Renal cortex interstitium (tissue), 11 donors: Measurements from ENCODE around the gene KCNT1. TPM values are rescaled to one million over a fixed set of nuclear protein-coding genes. Genes with fewer than 3 reads are reported as not detected.
A peak's percentile ranks its signal among the peaks of the same experiment; 100 is the strongest.

Experiments used
- DNase-seq, 11 donors: peaks; one replicate each; pipeline ENCODE4 v3.0.0-alpha.2; 2013; ENCODE audit warnings: low read depth in 9 of 11, low spot score in 4 of 11; ENCODE audit errors: extremely low read depth in 1 of 11
- polyA plus RNA-seq, 3 donors: library from polyadenylated mRNA; unstranded; fragments of 120-200 nt; gene quantifications; one replicate each; pipeline ENCODE4 v1.2.1, GENCODE V29; 2013; ENCODE audit not compliant: insufficient read length in 3 of 3

The KCNT1 gene
- polyA plus RNA-seq, 3 donors, result 0.09 to 0.24 (median 0.24) TPM

GRCh38 chr9:135802876-135803419 lies 101.0 kb downstream of the KCNT1 start:
- DNase-seq, result no peak

DNA sequence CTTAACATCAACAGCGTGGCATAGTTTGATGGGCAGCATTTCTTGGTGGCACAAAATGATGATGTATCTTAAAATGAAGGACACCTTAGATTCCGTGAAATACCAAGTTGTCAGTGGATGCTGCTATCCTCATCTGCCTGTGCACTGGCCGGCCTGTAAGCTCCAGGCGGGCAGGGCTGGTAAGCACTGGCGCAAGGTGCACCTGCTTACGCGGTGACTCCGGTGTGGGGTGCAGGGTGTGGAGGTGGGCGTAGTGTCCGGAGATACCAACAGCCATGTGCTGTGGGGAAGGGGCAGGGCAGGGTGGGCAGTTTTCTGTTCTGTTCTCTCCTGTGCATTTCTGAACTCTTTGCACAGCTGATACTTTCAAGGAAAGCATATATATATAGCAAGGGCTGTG lies 101.5 kb downstream of the KCNT1 start:
- DNase-seq, result no peak

- no peak for DNase-seq
Measured at GRCh38 chr9:135804581-135805421, 102.8 kb downstream of the KCNT1 start.

- DNase-seq, result no peak
Measured at GRCh38 chr9:135805422-135806022, 103.5 kb downstream of the KCNT1 start.

GRCh38 chr9:135809166-135809565 lies 107.2 kb downstream of the KCNT1 start:
- DNase-seq, result no peak

- no peak for DNase-seq
Measured at GRCh38 chr9:135810806-135811575, 109.0 kb downstream of the KCNT1 start.

DNA sequence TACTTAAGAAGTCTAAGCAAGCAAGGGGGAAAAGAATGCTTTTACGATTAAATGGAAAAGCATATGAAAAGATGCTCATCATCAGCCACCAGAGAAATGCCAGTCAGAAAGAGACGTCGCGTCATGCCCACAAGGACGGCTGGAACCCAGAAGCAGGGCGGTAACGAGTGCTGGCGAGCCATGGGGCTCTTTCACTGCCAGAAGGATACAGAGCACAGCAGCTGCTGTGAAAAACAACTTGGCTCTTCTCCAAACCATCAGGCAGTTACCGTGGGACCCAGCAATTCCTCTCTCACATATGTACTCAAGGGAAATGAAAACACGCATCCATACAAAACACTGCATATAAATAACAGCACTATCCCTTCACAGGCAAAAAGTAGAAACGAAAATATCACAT lies 109.8 kb downstream of the KCNT1 start:
- DNase-seq, result no peak

- no peak for DNase-seq
Measured at GRCh38 chr9:135812961-135813360, 111.0 kb downstream of the KCNT1 start.

DNA sequence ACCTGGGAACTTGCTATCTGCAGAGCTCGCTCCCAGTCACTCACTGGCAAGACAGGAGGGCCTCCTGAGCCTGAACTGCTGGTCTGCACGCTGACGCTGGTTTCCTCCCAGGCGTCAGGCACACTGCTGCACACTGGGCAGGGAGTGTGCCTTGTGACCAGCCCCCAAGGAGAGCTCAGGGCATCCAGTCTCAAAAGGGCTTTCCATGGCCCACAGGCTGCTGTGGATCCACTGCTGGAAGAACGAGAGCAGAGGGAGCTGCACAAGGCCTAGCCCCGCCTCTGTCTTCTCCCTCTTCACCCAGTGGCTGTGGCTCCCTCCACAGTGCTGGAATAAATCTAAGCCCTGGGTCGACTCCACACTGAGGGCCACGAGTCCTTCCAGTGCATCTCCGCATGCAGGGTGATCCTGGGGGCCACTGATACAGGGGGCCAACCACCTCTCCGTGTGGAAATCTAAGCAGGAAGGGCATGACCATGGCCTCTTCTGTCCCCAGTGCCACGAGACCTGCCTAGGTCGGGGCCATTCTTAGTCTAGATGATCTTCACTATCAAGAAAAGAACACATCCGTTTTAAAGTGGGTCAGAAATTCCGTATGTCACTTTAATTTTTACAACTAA lies 111.8 kb downstream of the KCNT1 start:
- no peak for DNase-seq

DNA sequence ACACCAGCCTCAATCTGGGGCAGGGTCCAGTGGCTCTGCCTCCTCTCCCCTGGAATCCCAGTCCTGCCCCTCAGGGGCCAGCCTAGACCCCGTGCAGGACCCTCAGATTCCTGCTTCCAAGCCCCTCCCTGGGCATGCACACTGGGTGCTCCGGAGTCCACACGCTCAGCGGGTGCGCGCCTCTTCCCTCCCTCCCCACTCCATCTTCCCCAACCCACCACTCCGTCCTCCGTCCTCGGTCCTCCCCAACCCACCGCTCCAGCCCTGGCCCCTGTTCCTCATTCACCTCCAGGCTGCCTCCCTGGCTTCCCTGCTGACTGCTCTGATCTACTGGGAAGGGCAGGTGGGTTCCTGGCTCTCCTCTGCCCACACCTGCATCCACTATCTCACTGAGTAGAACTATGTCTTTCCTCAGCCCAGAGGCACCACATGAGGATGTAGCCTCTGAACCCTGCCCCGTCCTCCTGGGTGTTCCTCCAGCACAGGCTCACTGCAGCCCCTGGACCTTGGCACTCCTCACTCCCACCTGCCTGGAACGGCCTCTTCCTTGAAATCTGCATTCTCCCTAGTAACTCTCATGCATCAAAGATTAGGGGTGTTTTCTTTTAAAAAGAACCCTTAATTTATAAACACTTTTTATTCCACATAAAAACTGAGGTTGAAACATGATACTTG lies 112.6 kb downstream of the KCNT1 start:
- DNase-seq, result no peak

GRCh38 chr9:135815413-135815812 lies 113.4 kb downstream of the KCNT1 start:
- DNase-seq, result no peak

DNA sequence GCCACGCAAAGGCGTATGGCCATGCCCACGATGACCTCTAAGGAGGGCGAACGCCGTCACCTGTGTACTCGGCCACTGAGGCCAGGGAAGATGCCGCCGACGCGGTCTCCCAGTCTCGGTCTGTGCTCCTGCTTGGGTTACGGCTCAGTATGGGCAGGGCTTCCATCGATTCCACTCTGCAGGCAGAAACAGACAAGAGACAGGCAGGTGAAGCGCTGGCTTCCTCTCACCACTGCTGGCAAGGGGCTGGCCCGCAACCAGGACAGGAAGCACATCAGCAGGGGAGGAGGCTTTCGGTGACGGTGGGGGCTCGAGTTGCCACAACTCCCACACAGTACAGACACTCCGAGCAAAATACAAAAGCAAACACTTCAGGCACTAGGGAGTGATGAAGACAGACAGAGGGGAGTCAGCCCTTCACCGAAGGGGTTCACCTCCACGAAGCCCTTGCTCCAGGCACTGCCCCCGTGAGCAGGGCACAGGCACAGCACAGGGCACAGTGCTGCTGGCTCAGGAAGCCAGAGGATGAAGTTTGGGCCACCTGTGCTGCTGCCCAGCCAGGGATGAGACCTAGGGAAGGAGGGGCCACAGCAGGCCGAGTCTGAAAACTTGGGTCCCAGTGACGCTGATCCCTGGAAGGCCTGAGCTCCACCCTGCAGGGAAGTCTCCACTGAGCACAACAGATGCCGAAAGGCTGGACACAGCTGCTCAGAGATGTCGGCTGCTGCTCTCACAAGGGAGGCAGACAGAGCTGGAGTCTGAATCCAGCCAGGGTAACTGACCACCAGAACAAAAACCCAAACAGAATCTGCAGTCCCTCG lies 114.1 kb downstream of the KCNT1 start:
- peak in 4 of 11 donors; percentile 10 to 26 (median 18) for DNase-seq

DNA sequence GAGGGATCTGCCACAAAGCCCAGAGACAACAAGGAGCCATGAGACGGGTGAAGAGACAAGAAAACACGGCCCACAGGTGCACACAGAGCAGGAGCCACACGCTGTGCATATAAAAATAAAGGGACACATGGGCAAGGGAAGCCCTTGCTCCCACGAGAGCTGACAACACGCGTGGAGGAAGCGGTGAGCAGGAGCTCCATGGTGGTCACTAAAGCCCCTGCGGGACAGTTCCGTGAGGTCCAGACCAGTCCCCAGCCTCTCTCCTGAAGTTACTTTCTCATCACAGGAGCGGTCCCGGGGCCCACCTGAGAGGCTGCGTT lies 114.6 kb downstream of the KCNT1 start:
- no peak for DNase-seq

DNA sequence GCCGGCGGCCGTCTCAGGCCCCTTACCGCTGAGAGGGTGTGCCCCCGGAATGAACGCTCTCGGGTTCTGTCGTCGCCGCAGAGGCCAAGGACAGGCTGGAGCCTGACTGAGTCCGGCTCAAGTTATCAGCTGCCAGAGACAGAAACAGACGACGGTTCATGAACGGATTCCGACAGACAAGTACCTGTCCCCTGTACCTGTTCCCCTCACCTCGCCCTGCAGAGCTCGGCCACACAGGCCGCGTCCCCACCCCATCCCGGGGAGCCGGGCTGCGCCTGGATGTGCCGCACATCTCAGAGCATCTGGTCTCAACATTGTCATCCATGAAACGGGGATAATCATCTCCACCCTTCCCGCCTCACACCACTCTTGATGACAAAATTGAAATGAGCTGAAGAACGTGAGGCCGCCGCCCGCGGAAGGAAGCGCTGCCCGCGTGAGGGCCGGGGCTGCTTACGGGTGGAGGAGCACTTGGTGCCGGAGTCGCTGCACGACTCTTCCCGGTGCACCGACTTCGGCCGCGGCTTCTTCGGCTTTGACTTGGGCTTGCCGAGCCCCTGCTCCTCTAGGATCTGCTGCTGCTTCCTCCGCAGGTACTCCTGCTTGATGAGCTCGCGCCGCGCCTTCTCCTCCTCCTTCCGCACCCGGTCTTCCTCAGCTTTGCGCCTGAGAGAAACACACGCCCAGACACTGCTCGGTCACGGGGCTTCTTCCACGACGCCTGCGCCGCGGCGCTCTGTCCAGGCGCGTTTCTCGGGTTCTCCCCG lies 116.1 kb downstream of the KCNT1 start:
- no peak for DNase-seq

DNA sequence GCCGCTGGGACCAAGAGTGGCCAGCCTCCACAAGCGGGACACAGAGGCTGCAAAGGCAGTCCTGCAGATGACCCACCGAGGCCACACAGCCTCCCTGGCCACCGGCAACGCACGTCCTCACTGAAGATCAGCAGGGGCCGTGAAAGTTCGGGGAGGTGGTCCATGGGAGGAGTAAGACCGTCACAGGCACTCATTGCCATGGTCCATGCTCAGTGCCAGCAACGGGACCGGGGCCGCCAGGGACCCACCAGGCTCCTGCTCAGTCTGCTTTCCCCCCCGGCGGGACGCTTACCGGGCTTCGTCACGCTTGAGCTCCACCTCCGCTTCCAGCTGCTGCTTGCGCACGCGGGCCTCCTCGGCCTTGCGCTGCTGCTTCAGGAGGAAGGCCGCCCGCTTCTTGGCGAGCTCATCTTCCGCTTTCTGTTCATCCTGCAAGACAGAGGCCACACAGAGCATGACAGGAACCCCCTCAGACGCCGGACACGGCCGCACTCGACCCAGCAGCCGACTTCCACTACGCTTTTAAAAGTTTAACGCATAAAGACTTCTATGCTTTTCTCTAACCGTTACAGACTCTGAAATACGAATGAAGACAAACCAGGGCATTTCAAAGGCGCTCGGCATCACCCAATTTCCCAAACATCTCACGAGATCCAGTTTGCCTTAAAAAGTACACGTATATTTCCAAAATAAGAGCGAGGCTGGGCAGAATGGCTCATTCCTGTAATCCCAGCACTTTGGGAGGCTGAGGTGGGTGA lies 116.9 kb downstream of the KCNT1 start:
- no peak for DNase-seq

DNA sequence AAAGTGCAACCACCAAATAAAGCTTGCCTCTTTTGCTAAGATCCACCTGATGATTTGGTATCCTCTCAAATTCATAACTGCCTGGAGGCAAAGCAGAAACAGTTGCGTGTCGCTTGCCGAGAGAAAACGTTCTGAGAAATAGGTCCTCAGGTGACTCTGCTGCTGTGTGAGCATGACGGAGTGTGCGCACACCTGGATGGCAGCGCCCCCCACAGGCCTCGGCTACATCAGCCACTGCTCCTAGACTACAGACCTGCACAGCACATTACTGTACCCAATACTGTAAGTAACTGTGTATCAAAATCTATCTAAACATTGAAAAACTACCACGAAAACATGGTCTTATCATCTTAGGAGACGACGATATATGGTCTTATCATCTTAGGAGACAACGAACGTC lies 117.9 kb downstream of the KCNT1 start:
- DNase-seq, result no peak

- DNase-seq, result no peak
Measured at GRCh38 chr9:135820661-135821060, 118.7 kb downstream of the KCNT1 start.
